AG08396 (cell line): ENCODE data around the gene VAPB.

Source experiments
- DNase-seq: peaks from one replicate; pipeline ENCODE4 v3.0.0; 2012; ENCODE audit warnings: low spot score, mixed read lengths

Gene VAPB

GRCh38 chr20:58436868-58437645 lies 48.0 kb downstream of the VAPB start:
- no peak for DNase-seq

- DNase-seq = no peak
These were observed 50.2 kb downstream of the VAPB start for GRCh38 chr20:58438970-58439808.

DNA sequence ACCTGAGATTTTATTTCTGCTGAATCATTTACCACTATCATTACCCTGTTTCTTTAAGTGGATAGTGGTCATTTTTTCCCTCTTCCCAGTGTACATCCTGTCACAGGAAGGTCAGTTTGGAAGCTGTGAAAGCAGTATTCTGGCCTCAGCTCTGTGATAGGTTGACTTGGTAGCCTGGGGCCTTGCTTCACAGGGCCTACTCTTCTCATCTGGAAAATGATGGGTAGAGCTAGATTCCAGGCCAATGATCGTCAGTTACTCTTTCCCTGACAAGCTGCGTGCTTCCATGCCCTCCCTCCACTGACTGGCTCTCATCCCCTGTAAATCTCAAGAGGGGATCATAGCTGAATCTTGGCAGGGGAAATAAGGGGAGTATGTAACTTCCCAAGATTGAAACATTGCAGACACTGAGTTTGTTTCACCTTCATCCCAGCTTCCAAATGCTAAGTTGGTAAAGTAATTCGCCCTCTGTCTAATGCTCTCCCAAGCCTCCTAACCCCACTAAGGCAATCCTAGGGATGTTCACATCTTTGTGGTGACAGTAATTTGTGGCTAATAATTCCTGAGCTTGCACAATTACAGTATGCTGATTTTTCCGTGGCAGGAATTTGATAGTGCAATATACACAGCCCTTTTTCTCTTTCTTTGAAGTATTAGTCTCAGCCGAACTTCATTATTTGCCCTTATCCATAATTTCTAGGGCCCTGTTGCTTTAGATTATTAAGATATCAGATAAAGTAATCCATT lies 51.2 kb downstream of the VAPB start:
- DNase-seq = no peak

DNA sequence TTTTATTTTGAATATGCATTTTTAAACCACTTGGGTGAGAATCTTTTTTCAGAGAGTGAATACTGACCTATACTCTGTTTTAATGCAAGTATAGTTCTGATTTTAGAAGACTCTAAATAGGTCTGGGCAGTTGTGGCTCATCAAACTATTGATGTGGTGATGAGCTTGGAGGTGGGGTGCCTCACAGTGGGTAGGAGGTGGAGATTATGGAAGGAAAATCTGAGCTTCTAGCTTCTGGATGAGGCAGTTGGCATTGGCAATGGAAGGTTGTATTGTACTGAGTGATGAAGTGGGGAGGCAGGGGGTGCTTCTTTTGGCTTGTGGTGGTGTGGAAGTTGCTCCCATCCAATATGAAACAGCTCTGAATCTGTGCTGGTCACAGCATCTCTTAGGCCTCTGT lies 52.7 kb downstream of the VAPB start:
- no peak for DNase-seq

DNA sequence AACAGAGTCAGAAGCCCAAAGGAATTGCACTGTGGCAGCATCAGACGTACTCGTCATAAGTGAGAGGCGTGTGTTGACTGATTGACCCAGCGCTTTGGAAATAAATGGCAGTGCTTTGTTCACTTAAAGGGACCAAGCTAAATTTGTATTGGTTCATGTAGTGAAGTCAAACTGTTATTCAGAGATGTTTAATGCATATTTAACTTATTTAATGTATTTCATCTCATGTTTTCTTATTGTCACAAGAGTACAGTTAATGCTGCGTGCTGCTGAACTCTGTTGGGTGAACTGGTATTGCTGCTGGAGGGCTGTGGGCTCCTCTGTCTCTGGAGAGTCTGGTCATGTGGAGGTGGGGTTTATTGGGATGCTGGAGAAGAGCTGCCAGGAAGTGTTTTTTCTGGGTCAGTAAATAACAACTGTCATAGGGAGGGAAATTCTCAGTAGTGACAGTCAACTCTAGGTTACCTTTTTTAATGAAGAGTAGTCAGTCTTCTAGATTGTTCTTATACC lies 55.8 kb downstream of the VAPB start:
- no peak for DNase-seq

GRCh38 chr20:58446264-58446959 lies 57.4 kb downstream of the VAPB start:
- no peak for DNase-seq

GRCh38 chr20:58446960-58447265 lies 57.9 kb downstream of the VAPB start:
- DNase-seq = no peak

- DNase-seq = peak; percentile 68
These were observed 58.7 kb downstream of the VAPB start for GRCh38 chr20:58447511-58448391.

DNA sequence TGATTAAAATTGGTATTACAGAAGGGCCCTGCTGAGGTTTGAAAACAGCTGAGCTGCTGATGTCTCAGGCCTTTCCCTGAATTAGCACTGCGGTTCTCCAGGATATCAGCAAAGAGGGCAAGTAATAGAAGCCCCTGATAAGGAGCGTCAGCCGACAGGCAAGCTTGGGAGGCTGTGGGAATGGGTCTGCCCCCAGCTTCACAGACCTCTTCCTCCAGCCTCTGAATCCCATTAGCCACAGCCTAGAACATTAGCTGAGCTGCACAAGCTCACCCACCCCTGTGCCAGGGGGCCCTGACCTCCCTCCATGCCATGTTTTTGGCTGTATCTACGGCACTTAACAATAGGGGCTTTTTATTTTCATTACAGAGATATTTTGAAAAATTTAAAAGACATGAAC lies 59.9 kb downstream of the VAPB start:
- DNase-seq = no peak

DNA sequence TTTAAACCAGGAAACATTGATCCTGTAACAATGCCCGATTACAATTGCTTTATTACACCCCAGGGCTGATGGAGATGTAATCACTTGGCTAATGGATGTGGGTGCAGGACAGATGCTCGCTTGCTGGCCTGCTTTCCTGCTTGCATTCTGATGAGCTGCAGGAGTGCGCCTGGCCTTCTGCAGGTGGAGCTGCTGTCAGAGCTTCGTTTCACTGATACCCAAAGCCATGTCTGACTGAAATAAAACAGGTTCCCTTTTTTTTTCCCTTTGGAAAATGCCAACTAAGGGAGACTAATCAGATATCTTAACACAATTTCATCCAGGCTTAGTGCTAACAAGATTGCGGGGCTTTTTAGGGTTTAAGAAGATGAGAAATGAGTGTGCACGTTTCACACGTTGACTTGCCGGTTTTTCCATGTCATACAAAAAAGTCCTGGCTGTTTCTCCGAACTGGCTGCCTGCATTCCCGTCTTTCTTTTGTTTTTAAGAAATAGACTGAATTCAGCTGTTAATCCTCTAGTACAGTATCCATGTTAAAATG lies 60.7 kb downstream of the VAPB start:
- no peak for DNase-seq

DNA sequence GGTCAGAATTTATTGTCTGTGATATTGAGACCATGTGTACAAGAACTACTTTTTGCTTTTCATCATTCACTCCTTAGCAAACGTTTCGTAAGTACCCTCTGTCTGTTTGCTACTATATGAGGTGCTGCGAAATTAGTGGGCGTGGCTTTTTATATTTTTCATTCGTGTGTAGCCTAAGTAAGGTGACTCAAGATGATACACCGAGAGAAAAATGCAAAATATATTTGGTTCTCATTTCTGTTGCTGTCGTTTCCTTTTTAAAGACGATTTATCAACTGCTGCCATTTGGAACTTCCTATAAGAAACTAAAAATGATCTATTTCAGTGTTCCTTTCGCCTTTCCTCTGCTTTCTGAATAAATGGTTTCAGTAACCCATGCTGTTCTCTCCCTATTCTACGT lies 61.2 kb downstream of the VAPB start:
- DNase-seq = no peak

DNA sequence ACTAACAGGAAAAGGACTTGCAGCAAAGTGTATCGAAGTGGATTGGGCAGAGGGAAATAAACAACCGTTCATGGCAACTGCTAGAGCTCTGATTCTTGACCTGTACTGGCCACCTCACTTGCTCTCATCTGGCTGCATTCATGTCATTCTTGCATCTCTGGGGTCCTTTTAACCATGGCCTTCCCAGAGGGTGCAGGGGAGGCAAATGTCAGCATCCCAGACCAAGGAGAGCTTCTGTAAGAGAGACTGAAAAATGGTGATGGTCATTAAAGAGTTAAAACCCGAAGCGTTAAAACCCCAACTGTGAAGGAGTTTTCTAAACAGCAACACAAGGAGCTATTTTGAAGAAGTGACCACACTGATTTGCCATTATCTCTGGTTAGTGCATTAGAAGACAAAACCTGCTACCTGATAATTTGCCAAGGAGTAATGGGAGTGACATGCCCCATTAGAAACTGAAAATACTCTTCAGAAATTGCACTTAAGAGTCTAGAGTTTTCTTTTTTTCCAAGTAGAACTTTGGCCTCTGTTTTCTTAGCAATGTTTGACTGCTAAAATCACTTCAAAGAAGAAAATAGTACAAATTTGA lies 63.7 kb downstream of the VAPB start:
- DNase-seq = no peak

GRCh38 chr20:58453391-58453790 lies 64.4 kb downstream of the VAPB start:
- DNase-seq = no peak

DNA sequence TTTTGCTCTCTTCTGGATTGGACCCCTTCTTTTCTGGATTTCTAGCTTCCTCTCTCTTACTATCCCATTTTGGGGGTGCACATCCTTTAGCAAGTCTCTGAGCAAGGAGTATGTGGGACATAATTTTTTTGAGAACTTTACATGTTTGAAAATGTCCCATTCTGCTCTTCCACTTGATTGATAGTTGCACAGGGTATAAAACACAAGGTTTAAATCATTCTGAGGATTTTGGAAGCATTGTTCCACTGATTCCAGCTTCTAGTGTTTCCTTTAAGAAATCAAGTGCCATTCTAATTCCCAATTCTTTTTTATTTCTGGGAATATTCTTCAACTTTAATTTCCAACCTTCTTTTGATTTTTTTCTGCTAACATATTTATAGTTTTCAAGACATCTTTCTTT lies 65.4 kb downstream of the VAPB start:
- no peak for DNase-seq

DNA sequence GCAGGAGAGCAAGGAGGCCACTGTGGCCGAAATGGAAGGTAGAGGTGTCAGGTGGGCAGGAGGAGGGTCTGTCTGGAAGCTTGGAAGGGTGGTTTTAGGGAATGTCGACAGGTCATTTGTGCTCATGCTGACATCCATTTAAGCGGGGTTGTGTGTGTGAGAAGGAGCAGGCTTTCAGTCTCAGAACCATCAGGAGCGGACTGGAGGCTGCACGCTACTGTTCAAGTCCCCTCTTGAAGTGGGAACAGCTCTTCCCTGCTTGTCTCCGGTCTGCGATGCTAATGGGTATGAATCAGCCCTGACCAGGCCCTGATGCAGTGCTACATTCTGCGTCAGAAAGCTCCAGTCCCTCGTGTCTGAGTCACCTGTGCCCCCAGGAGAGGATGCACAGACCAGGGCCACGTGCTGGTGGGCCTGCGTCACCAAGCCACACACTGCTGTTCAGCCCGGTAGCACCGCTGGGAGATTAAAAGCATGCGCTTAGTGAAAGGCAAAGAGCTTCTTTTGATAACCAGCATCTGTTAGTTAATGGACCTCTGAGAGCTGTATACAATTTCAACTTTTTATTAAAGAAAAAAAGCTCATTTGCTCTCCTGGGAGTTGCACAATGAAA lies 68.2 kb downstream of the VAPB start:
- no peak for DNase-seq

GRCh38 chr20:58458342-58459057 lies 69.5 kb downstream of the VAPB start:
- DNase-seq = no peak

DNA sequence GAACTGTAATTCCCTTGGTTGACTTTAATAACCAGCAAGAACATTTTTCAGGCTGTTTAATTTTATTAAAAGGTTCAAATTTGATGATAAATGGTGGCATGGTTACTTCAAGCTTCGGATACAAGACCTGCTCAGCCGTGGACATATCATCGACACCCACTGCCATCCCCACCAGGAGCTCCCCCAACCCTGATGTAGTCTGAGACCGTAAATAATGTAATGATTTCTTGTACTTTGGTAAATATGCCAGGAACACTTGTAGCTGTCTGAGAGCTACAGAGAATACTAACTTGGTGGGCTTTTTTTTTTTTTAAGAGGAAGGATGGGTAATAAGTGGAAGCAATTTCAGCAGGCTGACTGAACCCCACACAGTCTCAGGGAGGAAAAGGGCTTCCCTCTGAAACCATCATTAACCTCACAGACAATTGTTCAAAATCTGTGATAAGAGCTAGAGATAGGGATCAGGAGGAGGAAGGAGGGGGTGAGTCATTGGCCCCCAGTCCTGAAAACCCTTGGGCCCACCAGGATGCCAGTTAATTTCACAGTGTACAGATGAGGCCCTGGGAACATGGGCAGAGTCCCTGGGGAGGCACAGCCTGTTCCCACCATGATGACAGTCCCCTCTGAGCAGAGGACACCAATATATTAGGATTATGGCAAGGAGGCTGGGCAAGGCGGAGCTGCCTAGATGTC lies 70.2 kb downstream of the VAPB start:
- no peak for DNase-seq

DNA sequence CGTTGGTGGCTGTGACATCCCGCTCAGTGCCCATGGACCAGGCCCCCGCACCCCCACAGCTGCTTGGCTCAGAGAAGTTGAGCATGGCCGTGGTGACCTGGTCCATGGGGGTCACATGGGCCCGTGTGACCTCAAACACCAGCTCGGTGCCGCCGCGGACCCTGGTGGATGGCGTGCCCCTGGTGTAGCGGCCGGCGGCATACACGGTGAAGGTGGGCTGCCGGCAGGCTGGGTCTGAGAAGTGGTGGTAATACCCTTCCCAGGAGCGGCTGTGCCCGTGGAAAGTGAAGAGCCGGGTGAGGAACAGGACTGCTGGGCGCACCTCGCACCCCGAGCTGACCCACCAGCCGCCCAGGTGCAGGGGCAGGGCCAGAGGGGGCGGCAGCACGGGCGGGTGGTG lies 72.1 kb downstream of the VAPB start:
- DNase-seq = no peak

- DNase-seq = no peak
These were observed 72.9 kb downstream of the VAPB start for GRCh38 chr20:58461899-58462298.
